Measurements from ENCODE around the gene RFFL.

DNA sequence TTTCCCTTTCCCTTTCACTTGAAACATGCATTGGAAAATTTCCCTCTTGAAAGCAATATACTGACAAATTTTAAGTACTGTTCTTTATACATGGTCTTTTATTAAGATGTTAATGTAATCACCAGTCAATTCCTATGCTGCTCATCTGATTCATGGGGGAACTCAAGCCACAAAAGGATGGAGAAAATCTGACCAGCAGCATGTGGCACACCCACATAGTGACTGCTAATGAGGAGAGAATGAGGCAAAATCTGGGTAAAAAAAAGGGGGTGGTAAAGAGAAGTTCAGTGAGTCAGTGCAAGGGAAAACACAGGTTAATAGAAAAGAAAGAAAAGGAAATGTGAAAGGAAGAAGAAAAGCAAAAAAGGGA, 11.3 kb downstream of the RFFL start:
- TF ChIP-seq, protein P1, sequence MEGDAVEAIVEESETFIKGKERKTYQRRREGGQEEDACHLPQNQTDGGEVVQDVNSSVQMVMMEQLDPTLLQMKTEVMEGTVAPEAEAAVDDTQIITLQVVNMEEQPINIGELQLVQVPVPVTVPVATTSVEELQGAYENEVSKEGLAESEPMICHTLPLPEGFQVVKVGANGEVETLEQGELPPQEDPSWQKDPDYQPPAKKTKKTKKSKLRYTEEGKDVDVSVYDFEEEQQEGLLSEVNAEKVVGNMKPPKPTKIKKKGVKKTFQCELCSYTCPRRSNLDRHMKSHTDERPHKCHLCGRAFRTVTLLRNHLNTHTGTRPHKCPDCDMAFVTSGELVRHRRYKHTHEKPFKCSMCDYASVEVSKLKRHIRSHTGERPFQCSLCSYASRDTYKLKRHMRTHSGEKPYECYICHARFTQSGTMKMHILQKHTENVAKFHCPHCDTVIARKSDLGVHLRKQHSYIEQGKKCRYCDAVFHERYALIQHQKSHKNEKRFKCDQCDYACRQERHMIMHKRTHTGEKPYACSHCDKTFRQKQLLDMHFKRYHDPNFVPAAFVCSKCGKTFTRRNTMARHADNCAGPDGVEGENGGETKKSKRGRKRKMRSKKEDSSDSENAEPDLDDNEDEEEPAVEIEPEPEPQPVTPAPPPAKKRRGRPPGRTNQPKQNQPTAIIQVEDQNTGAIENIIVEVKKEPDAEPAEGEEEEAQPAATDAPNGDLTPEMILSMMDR (conservative IDR thresholded peaks at IDR 0.05), result no peak
- TF ChIP-seq ZFX (IDR thresholded peaks at IDR 0.05), result no peak
